GM23338 (cell line): ENCODE data around the gene CCDC124. TPM values are rescaled to one million over a fixed set of nuclear protein-coding genes. Genes with fewer than 3 reads are reported as not detected.
A peak's percentile ranks its signal among the peaks of the same experiment; 100 is the strongest.
"Not testable (repeated sequence)": the region's sequence is repeated elsewhere in the genome, so short reads cannot be mapped to it uniquely, and the experiment has no call there.

ENCODE experiments used
- ATAC-seq: fragments of 200-7000 bp; cut with Tn5 transposase; 3 replicates; pipeline ENCODE4 v1.9.1; 2020
- DNase-seq: peaks from one replicate; pipeline ENCODE4 v3.0.0-alpha.2; 2015; ENCODE audit warnings: low spot score
- H2AFZ ChIP-seq: fragments of 200-600 bp; sonication (generic); 2 replicates; pipeline ENCODE4 v1.8.0; 2016; ENCODE audit warnings: antibody characterized with exemption, mild to moderate bottlenecking, moderate library complexity
- H3F3A ChIP-seq: fragments of 200-600 bp; sonication (generic); replicated peaks from 2 replicates; pipeline ENCODE4 v1.8.0; 2017; ENCODE audit warnings: antibody characterized with exemption, mixed run types, low read depth
- H3K27ac ChIP-seq: fragments of 200-600 bp; sonication (generic); 2 replicates; pipeline ENCODE4 v1.6.1; 2016; ENCODE audit warnings: low read depth
- H3K27me3 ChIP-seq: fragments of 200-600 bp; sonication (generic); 2 replicates; pipeline ENCODE4 v1.8.0; 2016; ENCODE audit warnings: mild to moderate bottlenecking, mixed run types, moderate library complexity; ENCODE audit not compliant: insufficient read depth
- H3K36me3 ChIP-seq: fragments of 200-600 bp; sonication (generic); 2 replicates; pipeline ENCODE4 v1.8.0; 2016; ENCODE audit warnings: mild to moderate bottlenecking; ENCODE audit not compliant: insufficient read depth
- H3K4me1 ChIP-seq: fragments of 200-600 bp; sonication (generic); 2 replicates; pipeline ENCODE4 v1.8.0; 2016; ENCODE audit warnings: mild to moderate bottlenecking, moderate library complexity; ENCODE audit not compliant: insufficient read depth
- H3K4me2 ChIP-seq: fragments of 200-600 bp; sonication (generic); 2 replicates; pipeline ENCODE4 v1.7.1; 2017; ENCODE audit warnings: mixed run types
- H3K4me3 ChIP-seq: fragments of 200-600 bp; sonication (generic); 2 replicates; pipeline ENCODE4 v1.6.1; 2016; ENCODE audit warnings: mixed run types
- H3K79me2 ChIP-seq: fragments of 200-600 bp; sonication (generic); replicated peaks from 2 replicates; pipeline ENCODE4 v1.8.0; 2017; ENCODE audit warnings: mild to moderate bottlenecking; ENCODE audit not compliant: insufficient read depth
- H3K9me2 ChIP-seq: fragments of 200-600 bp; sonication (generic); 2 replicates; pipeline ENCODE4 v1.8.0; 2017; ENCODE audit not compliant: insufficient read depth
- H4K20me1 ChIP-seq: fragments of 200-600 bp; sonication (generic); replicated peaks from 2 replicates; pipeline ENCODE4 v1.8.0; 2017; ENCODE audit warnings: mild to moderate bottlenecking; ENCODE audit not compliant: insufficient read depth
- H3K27ac Mint-ChIP-seq: 2 replicates; pipeline ENCODE4 v1.8.0; 2020; ENCODE audit warnings: inconsistent platforms, mild to moderate bottlenecking, moderate library complexity, mixed read lengths
- H3K27me3 Mint-ChIP-seq: 3 replicates; pipeline ENCODE4 v1.8.0; 2022; ENCODE audit warnings: low read depth, mild to moderate bottlenecking, moderate library complexity, mixed read lengths, inconsistent platforms; ENCODE audit not compliant: insufficient read depth, poor library complexity
- H3K36me3 Mint-ChIP-seq: 3 replicates; pipeline ENCODE4 v1.8.0; 2021; ENCODE audit warnings: low read depth, mild to moderate bottlenecking, inconsistent platforms, moderate library complexity, mixed read lengths
- H3K4me1 Mint-ChIP-seq: 3 replicates; pipeline ENCODE4 v1.8.0; 2020; ENCODE audit warnings: mild to moderate bottlenecking, inconsistent platforms, mixed read lengths
- H3K4me3 Mint-ChIP-seq: 3 replicates; pipeline ENCODE4 v1.8.0; 2021; ENCODE audit warnings: moderate library complexity, mild to moderate bottlenecking, inconsistent platforms, mixed read lengths
- H3K9me3 Mint-ChIP-seq: 3 replicates; pipeline ENCODE4 v1.8.0; 2020; ENCODE audit warnings: moderate library complexity, mild to moderate bottlenecking, inconsistent platforms, mixed read lengths
- CREB1 ChIP-seq: fragments of 250-450 bp; sonication (Bioruptor Pico); IDR thresholded peaks from 2 replicates; pipeline ENCODE4 v1.5.0; 2020; ENCODE audit warnings: low read depth, mild to moderate bottlenecking, moderate library complexity
- EZH2phosphoT487 ChIP-seq: fragments of 200-600 bp; sonication (generic); IDR thresholded peaks from one replicate; pipeline ENCODE4 v1.8.1; 2018; ENCODE audit warnings: antibody characterized with exemption; ENCODE audit not compliant: unreplicated experiment
- JUNB ChIP-seq: IDR thresholded peaks from one replicate; pipeline ENCODE4 v1.6.1; 2016; ENCODE audit warnings: antibody characterized with exemption; ENCODE audit not compliant: unreplicated experiment
- ZNF114 ChIP-seq: fragments of 250-450 bp; sonication (Bioruptor Pico); IDR thresholded peaks from 2 replicates; pipeline ENCODE4 v1.5.0; 2020; ENCODE audit warnings: mild to moderate bottlenecking, moderate library complexity
- ZNF331 ChIP-seq: fragments of 250-450 bp; sonication (Bioruptor Pico); IDR thresholded peaks from 2 replicates; pipeline ENCODE4 v1.5.0; 2020; ENCODE audit warnings: low read depth, mild to moderate bottlenecking, moderate library complexity
- polyA plus RNA-seq: library from polyadenylated mRNA; unstranded; fragments of >200 nt; fragmentation: Nextera tagmentation; extraction: Ambion mirVana; gene quantifications from 2 replicates; pipeline ENCODE4 v1.2.1, GENCODE V29; 2016
- total RNA-seq: library from RNA; depleted of rRNA; stranded (reverse); fragments of >200 nt; shearing (Covaris generic); gene quantifications from 2 replicates; pipeline ENCODE4 v1.2.3, GENCODE V29; 2014

The CCDC124 gene
- total and polyA plus RNA-seq, 2 experiments from 2014 or later: 56.0 to 182 TPM

DNA sequence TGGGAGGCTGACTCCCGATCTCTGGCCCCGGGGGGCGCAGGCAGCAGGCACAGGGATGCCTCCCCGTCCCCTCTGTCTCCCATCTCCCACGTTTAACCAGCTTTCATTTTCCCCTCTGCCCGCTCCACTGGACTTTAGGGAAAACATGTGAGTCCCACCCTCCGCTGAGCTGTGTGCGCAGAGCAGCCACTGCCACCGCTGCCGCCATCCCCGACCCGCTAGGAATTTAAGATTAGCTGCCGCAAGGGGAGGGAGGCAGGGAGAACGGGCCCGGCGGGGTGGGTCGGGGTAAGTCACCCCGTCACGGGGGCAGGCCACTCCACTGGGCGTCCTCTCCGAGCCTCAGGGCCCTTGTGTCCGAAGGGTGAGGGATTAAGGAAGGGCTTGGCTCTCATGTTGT lies 49.6 kb downstream of the CCDC124 start:
- H3K27ac Mint-ChIP-seq: no peak overlapping the region

DNA sequence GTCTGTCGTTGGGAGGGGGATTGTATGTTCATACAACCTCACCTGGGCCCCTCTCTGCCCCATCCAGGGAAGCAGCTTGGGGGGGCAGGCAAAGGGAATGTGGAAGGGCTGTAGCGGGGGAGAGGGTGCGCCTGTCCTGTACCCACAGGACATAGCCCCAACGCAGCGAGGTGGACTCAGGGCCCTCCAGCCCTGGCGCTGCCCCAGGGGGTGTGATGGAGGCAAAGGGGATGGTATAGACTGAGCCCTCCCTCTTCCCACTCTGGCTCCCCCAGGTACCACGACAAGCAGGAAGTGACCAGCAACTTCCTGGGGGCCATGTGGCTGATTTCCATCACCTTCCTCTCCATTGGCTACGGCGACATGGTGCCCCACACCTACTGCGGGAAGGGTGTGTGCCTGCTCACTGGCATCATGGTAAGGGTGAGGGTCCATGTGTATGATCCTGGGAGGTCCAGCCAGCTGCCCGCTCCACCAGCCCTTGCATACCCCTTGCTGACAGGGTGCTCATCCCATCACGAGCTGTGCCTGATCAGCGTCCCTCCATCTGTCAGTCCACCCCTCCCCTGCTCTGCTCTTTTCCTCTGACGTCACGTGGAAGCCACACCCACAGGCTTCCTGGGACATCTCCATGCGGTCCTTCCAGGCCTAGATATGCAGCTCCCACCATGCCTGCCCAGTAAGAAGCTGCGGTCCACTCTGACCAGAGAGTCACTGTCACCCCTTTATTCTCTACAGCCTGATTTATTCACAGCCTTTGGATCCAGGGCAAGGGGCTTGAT lies 52.4 kb downstream of the CCDC124 start:
- H3K79me2 ChIP-seq: no peaks in the 10 kb centered on the region
- DNase-seq (peak; percentile 38), ATAC-seq (peak; percentile 36)
- peaks cover 22% of the 10 kb centered on the region for H3K27me3 Mint-ChIP-seq
- peaks cover 7% of the 10 kb centered on the region; the same call in 1 of the 3 replicates for H3K4me1 Mint-ChIP-seq
- no peaks in the 10 kb centered on the region for H3K27me3 ChIP-seq
- no peak overlapping the region for H3K4me3 Mint-ChIP-seq
- H2AFZ ChIP-seq: no peak overlapping the region
- no peaks in the 10 kb centered on the region for H3K9me3 Mint-ChIP-seq
- no peaks in the 10 kb centered on the region for H3F3A ChIP-seq
- peak; percentile 57; the same call in 1 of the 2 replicates for TF ChIP-seq CREB1 (CRISPR knock-in tag)
- TF ChIP-seq EZH2phosphoT487: no peak
- no peak overlapping the region for H3K27ac ChIP-seq
- H3K36me3 Mint-ChIP-seq: no peaks in the 10 kb centered on the region
- H3K9me2 ChIP-seq: no peaks in the 10 kb centered on the region
- no peak overlapping the region for H3K4me2 ChIP-seq
- no peaks in the 10 kb centered on the region for H3K4me1 ChIP-seq
- H3K36me3 ChIP-seq: no peaks in the 10 kb centered on the region
- peaks cover 3% of the 10 kb centered on the region; the same call in 1 of the 2 replicates for H4K20me1 ChIP-seq
- no peak overlapping the region for H3K4me3 ChIP-seq
- no peak overlapping the region for H3K27ac Mint-ChIP-seq

More for the DNA sequence above, 49.6 kb downstream of the CCDC124 start:
- H4K20me1 ChIP-seq: peaks cover 3% of the 10 kb centered on the region; the same call in 1 of the 2 replicates
- DNase-seq (no peak), ATAC-seq (no peak)
- H3K9me2 ChIP-seq: no peaks in the 10 kb centered on the region
- no peaks in the 10 kb centered on the region for H3K79me2 ChIP-seq
- H3F3A ChIP-seq: no peaks in the 10 kb centered on the region
- no peaks in the 10 kb centered on the region for H3K27me3 ChIP-seq
- no peaks in the 10 kb centered on the region for H3K36me3 Mint-ChIP-seq
- H3K4me3 ChIP-seq: no peak overlapping the region
- H3K4me1 Mint-ChIP-seq: peaks cover 7% of the 10 kb centered on the region; the same call in 1 of the 3 replicates
- H3K4me1 ChIP-seq: no peaks in the 10 kb centered on the region
- no peaks in the 10 kb centered on the region for H3K9me3 Mint-ChIP-seq
- no peak overlapping the region for H3K4me3 Mint-ChIP-seq
- TF ChIP-seq ZNF331 (CRISPR knock-in tag) (no peak), EZH2phosphoT487 (no peak), CREB1 (CRISPR knock-in tag) (no peak), JUNB (no peak), ZNF114 (CRISPR knock-in tag) (no peak)
- no peaks in the 10 kb centered on the region for H3K36me3 ChIP-seq
- no peak overlapping the region for H3K4me2 ChIP-seq
- H2AFZ ChIP-seq: no peak overlapping the region
- peaks cover 21% of the 10 kb centered on the region for H3K27me3 Mint-ChIP-seq
- no peak overlapping the region for H3K27ac ChIP-seq

DNA sequence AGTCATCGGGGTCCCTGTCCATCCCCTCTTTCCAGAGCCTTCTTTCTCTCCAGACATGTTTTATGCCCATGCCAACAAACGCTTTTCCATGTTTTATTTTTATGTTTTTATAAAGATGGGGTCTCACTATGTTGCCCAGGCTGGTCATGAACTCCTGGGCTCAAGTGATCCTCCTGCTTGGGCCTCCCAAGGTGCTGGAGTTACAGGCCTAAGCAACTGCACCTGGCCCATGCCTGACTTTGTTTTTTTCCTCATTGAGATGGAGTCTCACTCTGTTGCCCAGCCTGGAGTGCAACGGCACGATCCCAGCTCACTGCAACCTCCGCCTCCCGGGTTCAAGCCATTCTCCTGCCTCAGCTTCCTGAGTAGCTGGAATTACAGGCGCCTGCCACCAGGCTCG lies 53.8 kb downstream of the CCDC124 start:
- H3K4me3 ChIP-seq, H3K27ac ChIP-seq, H3K79me2 ChIP-seq, H3K4me2 ChIP-seq, ATAC-seq, H3F3A ChIP-seq, H3K9me3 Mint-ChIP-seq, H3K4me1 Mint-ChIP-seq, H3K9me2 ChIP-seq, H3K4me3 Mint-ChIP-seq, H3K36me3 Mint-ChIP-seq, H4K20me1 ChIP-seq, DNase-seq, H3K27me3 ChIP-seq, H3K27ac Mint-ChIP-seq, H2AFZ ChIP-seq, H3K4me1 ChIP-seq, H3K36me3 ChIP-seq: not testable (repeated sequence)
- peaks cover 22% of the 10 kb centered on the region for H3K27me3 Mint-ChIP-seq
